IMR-90 (cell line): ENCODE measurements around the gene SHB. TPM values are rescaled to one million over a fixed set of nuclear protein-coding genes. Genes with fewer than 3 reads are reported as not detected.

Experiments
- ATAC-seq: fragments of 200-7000 bp; cut with Tn5 transposase; 2 replicates; pipeline ENCODE4 v1.9.1; 2020; ENCODE audit warnings: low read depth, mild to moderate bottlenecking, moderate library complexity
- BruUV-seq: library from RNA; stranded (reverse); fragments of 400-500 nt; replicated peaks from 2 replicates; lab custom pipeline; 2021; lab: Mats Ljungman, UMichigan
- CTCF ChIA-PET: fragments of 300-600 bp; formaldehyde crosslinking; extraction: SDS; loops from one replicate; lab custom pipeline; 2021; ENCODE audit warnings: antibody characterized with exemption; lab: Yijun Ruan, JAX
- POLR2A ChIA-PET: fragments of 300-600 bp; sonication (Branson Sonifier 250); formaldehyde crosslinking; loops from one replicate; lab custom pipeline; 2022; ENCODE audit warnings: antibody characterized with exemption; ENCODE audit not compliant: unreplicated experiment; lab: Charles Lee
- DNase-seq: peaks from one replicate; pipeline ENCODE4 v3.0.0; 2013
- H2AFZ ChIP-seq: replicated peaks from 2 replicates; pipeline ENCODE3; 2013; ENCODE audit warnings: low read length, mild to moderate bottlenecking; ENCODE audit not compliant: poor library complexity
- H2AK5ac ChIP-seq: 2 replicates; pipeline ENCODE4 v1.6.1; 2013; ENCODE audit warnings: low read depth, low read length, inconsistent platforms
- H2AK9ac ChIP-seq: replicated peaks from 2 replicates; pipeline ENCODE3; 2013; ENCODE audit warnings: mild to moderate bottlenecking, low read depth, low read length, moderate library complexity; ENCODE audit not compliant: poor library complexity
- H2BK120ac ChIP-seq: 2 replicates; pipeline ENCODE4 v1.6.1; 2013; ENCODE audit warnings: low read depth, low read length, inconsistent platforms
- H2BK15ac ChIP-seq: 3 replicates; pipeline ENCODE4 v1.6.1; 2013; ENCODE audit warnings: low read depth, low read length, inconsistent platforms
- H2BK20ac ChIP-seq: 2 replicates; pipeline ENCODE4 v1.6.1; 2013; ENCODE audit warnings: low read depth, mild to moderate bottlenecking, inconsistent platforms, low read length, moderate library complexity
- H2BK5ac ChIP-seq: 2 replicates; pipeline ENCODE4 v1.6.1; 2013; ENCODE audit warnings: mild to moderate bottlenecking, low read depth, low read length, inconsistent platforms; ENCODE audit not compliant: poor library complexity, severe bottlenecking
- H3K14ac ChIP-seq: replicated peaks from 2 replicates; pipeline ENCODE4 v1.6.1; 2013; ENCODE audit warnings: low read depth, low read length, inconsistent platforms
- H3K18ac ChIP-seq: 2 replicates; pipeline ENCODE4 v1.6.1; 2013; ENCODE audit warnings: low read depth, low read length, control low read depth
- H3K23ac ChIP-seq: 2 replicates; pipeline ENCODE4 v1.6.1; 2013; ENCODE audit warnings: low read depth, low read length, inconsistent platforms
- H3K27ac ChIP-seq: 2 replicates; pipeline ENCODE4 v1.5.1; 2013; ENCODE audit warnings: mild to moderate bottlenecking, control low read depth, low read length; ENCODE audit not compliant: insufficient read depth
- H3K27me3 ChIP-seq: 2 replicates; pipeline ENCODE4 v1.6.1; 2013; ENCODE audit warnings: low read length; ENCODE audit not compliant: control insufficient read depth, insufficient read depth
- H3K36me3 ChIP-seq: 2 replicates; pipeline ENCODE4 v1.6.1; 2013; ENCODE audit warnings: low read length, mixed read lengths; ENCODE audit not compliant: control insufficient read depth, insufficient read depth
- H3K4ac ChIP-seq: 2 replicates; pipeline ENCODE4 v1.6.1; 2013; ENCODE audit warnings: low read depth, low read length, inconsistent platforms
- H3K4me1 ChIP-seq: 2 replicates; pipeline ENCODE4 v1.6.1; 2013; ENCODE audit warnings: low read length, mixed read lengths; ENCODE audit not compliant: control insufficient read depth, insufficient read depth
- H3K4me2 ChIP-seq: 2 replicates; pipeline ENCODE4 v1.6.1; 2013; ENCODE audit warnings: low read depth, mild to moderate bottlenecking, control low read depth, low read length, moderate library complexity
- H3K4me3 ChIP-seq: 2 replicates; pipeline ENCODE4 v1.5.1; 2013; ENCODE audit warnings: low read depth, mild to moderate bottlenecking, control low read depth, low read length, moderate library complexity; ENCODE audit not compliant: insufficient read depth
- H3K56ac ChIP-seq: 2 replicates; pipeline ENCODE4 v1.6.1; 2013; ENCODE audit warnings: low read length, inconsistent platforms; ENCODE audit not compliant: insufficient read depth; ENCODE audit errors: extremely low read depth
- H3K79me1 ChIP-seq, 2 experiments: 2 replicates each; pipeline ENCODE4 v1.6.1; 2013; ENCODE audit warnings: low read length in 2 of 2, inconsistent platforms in 1 of 2, low read depth in 1 of 2
- H3K9ac ChIP-seq: 2 replicates; pipeline ENCODE4 v1.6.1; 2013; ENCODE audit warnings: low read depth, low read length, control low read depth
- H3K9me1 ChIP-seq: 2 replicates; pipeline ENCODE4 v1.6.1; 2013; ENCODE audit warnings: low read length, inconsistent platforms; ENCODE audit not compliant: insufficient read depth
- H3K9me3 ChIP-seq: 2 replicates; pipeline ENCODE4 v1.6.1; 2013; ENCODE audit warnings: low read length; ENCODE audit not compliant: control insufficient read depth, insufficient read depth
- H4K20me1 ChIP-seq: 2 replicates; pipeline ENCODE4 v1.6.1; 2013; ENCODE audit warnings: low read length, inconsistent platforms; ENCODE audit not compliant: insufficient read depth
- H4K5ac ChIP-seq: 2 replicates; pipeline ENCODE4 v1.6.1; 2013; ENCODE audit warnings: mild to moderate bottlenecking, low read depth, low read length, control low read depth
- H4K8ac ChIP-seq, 2 experiments: 2 replicates each; pipeline ENCODE4 v1.6.1; 2013; ENCODE audit warnings: low read depth in 2 of 2, low read length in 2 of 2, control low read depth in 1 of 2, inconsistent platforms in 1 of 2
- H4K91ac ChIP-seq: 2 replicates; pipeline ENCODE4 v1.6.1; 2013; ENCODE audit warnings: low read depth, low read length, inconsistent platforms; ENCODE audit not compliant: insufficient read depth
- BHLHE40 ChIP-seq: fragments of 150-350 bp; IDR thresholded peaks from 2 replicates; pipeline ENCODE4 v1.6.1; 2016; ENCODE audit warnings: mild to moderate bottlenecking, low read depth, low read length
- CEBPB ChIP-seq: IDR thresholded peaks from 2 replicates; pipeline ENCODE4 v1.6.1; 2012; ENCODE audit warnings: low read depth, low read length, improper control_type of control experiment
- CHD1 ChIP-seq: IDR thresholded peaks from 2 replicates; pipeline ENCODE4 v1.6.1; 2012; ENCODE audit warnings: low read depth, low read length, improper control_type of control experiment
- ELK1 ChIP-seq: fragments of 150-350 bp; IDR thresholded peaks from 2 replicates; pipeline ENCODE4 v1.6.1; 2016; ENCODE audit warnings: low read depth, mild to moderate bottlenecking, low read length, moderate library complexity, borderline replicate concordance
- MAFK ChIP-seq: IDR thresholded peaks from 2 replicates; pipeline ENCODE4 v1.6.1; 2012; ENCODE audit warnings: low read depth, low read length, improper control_type of control experiment
- MAZ ChIP-seq: IDR thresholded peaks from 2 replicates; pipeline ENCODE4 v1.6.1; 2012; ENCODE audit warnings: low read depth, mild to moderate bottlenecking, low read length, improper control_type of control experiment, moderate library complexity, borderline replicate concordance
- MXI1 ChIP-seq: IDR thresholded peaks from 2 replicates; pipeline ENCODE4 v1.6.1; 2012; ENCODE audit warnings: low read depth, mild to moderate bottlenecking, low read length, moderate library complexity, borderline replicate concordance
- NFE2L2 ChIP-seq: fragments of 150-350 bp; IDR thresholded peaks from 2 replicates; pipeline ENCODE4 v1.6.1; 2016; ENCODE audit warnings: low read depth, mild to moderate bottlenecking, low read length
- POLR2A ChIP-seq: IDR thresholded peaks from 2 replicates; pipeline ENCODE4 v1.6.1; 2012; ENCODE audit warnings: mild to moderate bottlenecking, low read depth, low read length
- RAD21 ChIP-seq: IDR thresholded peaks from 2 replicates; pipeline ENCODE4 v1.6.1; 2012; ENCODE audit warnings: low read length, improper control_type of control experiment
- RCOR1 ChIP-seq: IDR thresholded peaks from 2 replicates; pipeline ENCODE4 v1.6.1; 2012; ENCODE audit warnings: mild to moderate bottlenecking, low read length, improper control_type of control experiment; ENCODE audit not compliant: insufficient replicate concordance
- RFX5 ChIP-seq: IDR thresholded peaks from 2 replicates; pipeline ENCODE4 v1.8.0; 2012; ENCODE audit warnings: low read depth, mild to moderate bottlenecking, low read length, moderate library complexity
- SMC3 ChIP-seq: fragments of 150-350 bp; IDR thresholded peaks from 2 replicates; pipeline ENCODE4 v1.6.1; 2016; ENCODE audit warnings: low read depth, mild to moderate bottlenecking, antibody characterized with exemption, low read length, moderate library complexity
- USF2 ChIP-seq: fragments of 150-350 bp; IDR thresholded peaks from 2 replicates; pipeline ENCODE4 v1.6.1; 2017; ENCODE audit warnings: mild to moderate bottlenecking, antibody characterized with exemption, low read length, low read depth
- WGBS, 2 experiments: methylation state at CpG; one replicate each; pipeline versions ENCODE4 v1.1.5 to v1.1.7; 2013; ENCODE audit warnings: missing lambda C conversion rate in 2 of 2; ENCODE audit not compliant: insufficient read length in 1 of 2; ENCODE audit errors: extremely low coverage in 2 of 2; 5-methylcytosine and 5-hydroxymethylcytosine counted together
- dilution Hi-C: fragments of 300-500 bp; cut with HindIII; formaldehyde crosslinking; loops from one replicate; pipeline ENCODE4 v1.14.3; 2018; ENCODE audit warnings: low sequenced_read_pairs; ENCODE audit not compliant: unreplicated experiment
- in situ Hi-C: fragments of 300-500 bp; cut with MboI; formaldehyde crosslinking; loops from 3 replicates; pipeline ENCODE4 v1.14.3; 2019; ENCODE audit warnings: low sequenced_read_pairs, inconsistent platforms, mixed read lengths
- intact Hi-C: fragments of 100-400 bp; cut with micrococcal nuclease; formaldehyde crosslinking; loops from 2 replicates; pipeline ENCODE4 v1.10.0; 2022
- polyA plus RNA-seq, 3 experiments: library from polyadenylated mRNA; depleted of rRNA; stranded (reverse); fragments of >200 nt; gene quantifications; 2 replicates each; pipeline ENCODE4 v1.2.3, GENCODE V29; 2012; ENCODE audit warnings: low replicate concordance in 1 of 3
- total RNA-seq: library from RNA; depleted of rRNA; stranded (reverse); fragments of >200 nt; gene quantifications from 2 replicates; pipeline ENCODE4 v1.2.3, GENCODE V29; 2012
- TF ChIP-seq, protein P1 (sequence below): conservative IDR thresholded peaks from 2 replicates; pipeline ENCODE4 v1.5.1; 2012; ENCODE audit warnings: mild to moderate bottlenecking, low read depth, low read length, improper control_type of control experiment

The SHB gene
- total and polyA plus RNA-seq, 2 of the 4 experiments (the other 2 are of a cell fraction) = 6.1 to 20.4 TPM

DNA sequence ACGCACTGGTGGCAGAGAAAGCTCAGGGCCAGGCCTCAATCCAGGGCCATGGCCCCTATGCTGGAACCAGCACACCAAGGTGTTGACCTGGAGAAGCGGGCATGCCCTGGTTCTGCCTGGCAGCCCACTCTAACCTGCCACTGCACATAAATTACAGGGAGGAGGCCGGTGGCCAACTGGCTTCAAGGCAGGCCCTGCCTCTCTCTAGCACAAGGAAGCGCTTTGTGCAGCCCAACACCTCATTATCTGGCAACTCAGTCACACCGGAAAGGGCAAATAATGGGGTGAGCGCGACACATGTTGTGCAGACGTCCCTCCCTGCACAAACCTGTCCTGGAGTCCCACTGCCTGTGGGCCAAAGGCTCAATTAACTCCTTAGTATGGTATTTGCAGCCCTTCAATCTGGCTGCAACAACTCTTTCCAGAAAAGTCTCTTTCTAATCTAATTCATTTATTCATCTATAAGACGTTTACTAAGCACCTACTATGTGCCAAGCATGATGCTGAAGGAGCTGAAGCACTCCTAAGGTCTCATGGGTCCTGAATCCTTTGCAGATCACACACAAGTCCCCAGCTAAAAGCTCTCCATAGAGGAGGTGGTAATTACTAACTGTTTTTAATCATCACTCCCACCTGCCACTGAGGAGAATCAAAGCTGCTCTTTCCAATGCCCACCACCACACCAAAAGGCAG, 24.9 kb downstream of the SHB start:
- Histone ChIP-seq H4K5ac (no peak overlapping the region), H3K4ac (peak overlapping the region; percentile 38; the same call in 1 of the 2 replicates), H3K79me1 (peaks cover 32 to 97% of the 10 kb centered on the region in 2 experiments; a peak in 3 of 4 replicates), H3K4me3 (no peak overlapping the region), H3K56ac (no peak overlapping the region), H3K9me3 (no peaks in the 10 kb centered on the region), H4K91ac (no peak overlapping the region), H3K9ac (no peak overlapping the region), H3K18ac (no peak overlapping the region), H3K4me2 (no peak overlapping the region), H2AFZ (no peak overlapping the region), H3K4me1 (peaks cover 37% of the 10 kb centered on the region), H3K36me3 (peaks cover 6% of the 10 kb centered on the region), H2BK20ac (no peak overlapping the region; the same call in 1 of the 2 replicates), H3K14ac (peak overlapping the region; percentile 70; the same call in 1 of the 2 replicates), H3K9me1 (peaks cover 61% of the 10 kb centered on the region), H2BK15ac (no peak overlapping the region), H2BK5ac (no peak overlapping the region), H2AK5ac (peak overlapping the region; percentile 73; the same call in 1 of the 2 replicates), H4K20me1 (peaks cover 80% of the 10 kb centered on the region), H3K23ac (peak overlapping the region; percentile 7; the same call in 1 of the 2 replicates), H4K8ac (no peak overlapping the region), H2BK120ac (no peak overlapping the region), H2AK9ac (no peak overlapping the region), H3K27me3 (no peaks in the 10 kb centered on the region), H3K27ac (no peak overlapping the region)
- ChIA-PET POLR2A (no interaction called here), CTCF (no interaction called here)
- no peak for DNase-seq
- no peak for ATAC-seq
- WGBS, 2 experiments = 68% methylated on average over 4 of the region's 9 CpGs; no CpG with 5 or more reads in 1 of the 2 experiments
- intact Hi-C loops (no loop called here), dilution Hi-C loops (no loop called here), in situ Hi-C loops (no loop called here)
- no TSS peak for BruUV-seq
- TF ChIP-seq MXI1 = no peak
- no peak for TF ChIP-seq BHLHE40
- no peak for TF ChIP-seq MAFK
- TF ChIP-seq MAZ = no peak
- TF ChIP-seq ELK1 = no peak
- no peak for TF ChIP-seq RFX5
- TF ChIP-seq POLR2A = no peak
- TF ChIP-seq RCOR1 = no peak
- TF ChIP-seq RAD21 = no peak
- TF ChIP-seq NFE2L2 = no peak
- TF ChIP-seq CEBPB = no peak
- no peak for TF ChIP-seq USF2
- TF ChIP-seq, protein P1, sequence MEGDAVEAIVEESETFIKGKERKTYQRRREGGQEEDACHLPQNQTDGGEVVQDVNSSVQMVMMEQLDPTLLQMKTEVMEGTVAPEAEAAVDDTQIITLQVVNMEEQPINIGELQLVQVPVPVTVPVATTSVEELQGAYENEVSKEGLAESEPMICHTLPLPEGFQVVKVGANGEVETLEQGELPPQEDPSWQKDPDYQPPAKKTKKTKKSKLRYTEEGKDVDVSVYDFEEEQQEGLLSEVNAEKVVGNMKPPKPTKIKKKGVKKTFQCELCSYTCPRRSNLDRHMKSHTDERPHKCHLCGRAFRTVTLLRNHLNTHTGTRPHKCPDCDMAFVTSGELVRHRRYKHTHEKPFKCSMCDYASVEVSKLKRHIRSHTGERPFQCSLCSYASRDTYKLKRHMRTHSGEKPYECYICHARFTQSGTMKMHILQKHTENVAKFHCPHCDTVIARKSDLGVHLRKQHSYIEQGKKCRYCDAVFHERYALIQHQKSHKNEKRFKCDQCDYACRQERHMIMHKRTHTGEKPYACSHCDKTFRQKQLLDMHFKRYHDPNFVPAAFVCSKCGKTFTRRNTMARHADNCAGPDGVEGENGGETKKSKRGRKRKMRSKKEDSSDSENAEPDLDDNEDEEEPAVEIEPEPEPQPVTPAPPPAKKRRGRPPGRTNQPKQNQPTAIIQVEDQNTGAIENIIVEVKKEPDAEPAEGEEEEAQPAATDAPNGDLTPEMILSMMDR = no peak
- TF ChIP-seq SMC3 = no peak
- no peak for TF ChIP-seq CHD1
